Gastrocnemius medialis (tissue), 4 donors: ENCODE measurements around the gene ELFN2.

Source experiments
- CTCF ChIP-seq, 5 experiments: fragments of 450-650 bp in 3 of 5; fragments of 200-600 bp in 2 of 5; sonication (generic) in 2 of 5; IDR thresholded peaks in 4 of 5; conservative IDR thresholded peaks in 1 of 5; 1 replicate in 4 of 5; 2 replicates in 1 of 5; pipeline ENCODE4 v1.5.1; 2016 to 2019; ENCODE audit warnings: antibody characterized with exemption in 5 of 5, mild to moderate bottlenecking in 3 of 5, moderate library complexity in 3 of 5
- POLR2A ChIP-seq, 2 donors: fragments of 450-650 bp; IDR thresholded peaks; one replicate each; pipeline ENCODE4 v1.6.1; 2017; ENCODE audit warnings: antibody characterized with exemption in 2 of 2, mild to moderate bottlenecking in 2 of 2, moderate library complexity in 2 of 2

- no peak for TF ChIP-seq CTCF (IDR thresholded peaks at IDR 0.05 in 4 of 5, conservative IDR thresholded peaks at IDR 0.05 in 1 of 5)
- no peak for TF ChIP-seq POLR2A (IDR thresholded peaks at IDR 0.05)
Observed at GRCh38 chr22:37376643-37377042, 50.6 kb downstream of the ELFN2 start.
